Measurements from ENCODE around the gene CDH24. TPM values are rescaled to one million over a fixed set of nuclear protein-coding genes. Genes with fewer than 3 reads are reported as not detected.

Gene CDH24
- total and polyA plus RNA-seq, 10 of the 15 experiments (the other 5 are each of a cell fraction or from before 2014, with no cell fraction given): 0.10 to 1.5 (median 0.45) TPM; not detected in 2

DNA sequence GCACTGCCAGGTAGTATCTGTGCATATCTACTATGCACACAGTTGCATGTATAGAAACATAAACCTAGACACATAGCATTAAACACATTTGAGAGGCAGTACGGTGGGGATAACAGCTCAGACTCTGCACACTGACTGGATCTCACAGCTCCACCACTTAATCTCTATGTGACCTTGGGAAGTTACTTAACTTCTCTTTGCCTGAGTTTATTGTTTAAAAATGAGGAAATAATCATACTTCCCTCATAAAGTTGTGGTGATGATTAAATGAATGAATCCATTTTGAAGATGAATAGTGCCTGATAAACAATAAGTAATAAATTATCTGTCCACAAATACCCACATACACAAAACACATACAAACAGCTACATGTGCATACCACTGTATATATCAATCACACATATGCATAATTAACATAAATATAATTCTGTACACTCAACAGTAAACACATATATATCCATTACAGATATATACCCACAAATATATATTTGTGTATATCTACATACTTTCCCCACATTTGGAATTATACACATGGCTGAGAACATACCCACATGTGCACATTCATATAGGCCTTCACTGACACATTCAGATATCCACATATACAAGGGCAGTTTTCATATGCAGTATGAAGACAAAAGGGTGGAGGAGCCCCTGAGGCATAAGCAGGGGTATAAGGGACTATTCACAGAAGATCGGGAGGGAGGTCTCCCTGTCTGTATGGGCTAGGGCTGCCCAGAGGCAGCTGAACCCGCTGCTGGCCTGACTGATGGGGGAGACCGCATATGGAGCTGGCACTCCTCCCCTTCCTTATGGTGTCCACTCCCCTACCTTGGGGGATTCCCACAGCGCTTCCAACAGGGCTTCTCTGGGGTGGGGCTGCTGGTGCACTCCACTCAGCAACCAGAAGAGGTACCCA lies 5.9 kb downstream of the CDH24 start:
- intact Hi-C loops (cut with micrococcal nuclease; ENCODE audit: unreplicated experiment) (no loop called here), in situ Hi-C loops (cut with MboI) (loop anchor here (5.0 kb wide), 1 partner anchor 59 kb away; no protein-coding TSS in a partner anchor)
- Histone ChIP-seq H3K36me3 (ENCODE audit: control insufficient read depth in 2 of 2, insufficient read depth in 2 of 2, low read length in 1 of 2) (no peaks in the 10 kb centered on the region), H3K27me3 (replicated peaks in 1 of 2; ENCODE audit: control insufficient read depth in 2 of 2, insufficient read depth in 2 of 2, low read length in 1 of 2) (no peaks in the 10 kb centered on the region), H3K4me1 (ENCODE audit: control insufficient read depth, insufficient read depth, low read length) (peaks cover 6% of the 10 kb centered on the region), H3K79me2 (ENCODE audit: control insufficient read depth, insufficient read depth, low read length) (no peaks in the 10 kb centered on the region), H3K27ac (ENCODE audit: control insufficient read depth, insufficient read depth) (no peak overlapping the region), H3K9ac (ENCODE audit: control insufficient read depth, insufficient read depth, low read length) (no peak overlapping the region), H3K4me3 (no peak overlapping the region), H4K20me1 (ENCODE audit: control insufficient read depth, insufficient read depth) (no peaks in the 10 kb centered on the region), H2AFZ (ENCODE audit: control insufficient read depth, low read depth, low read length) (no peak overlapping the region), H3K9me3 (replicated peaks; ENCODE audit: control insufficient read depth, insufficient read depth, low read length) (no peaks in the 10 kb centered on the region), H3K4me2 (ENCODE audit: control insufficient read depth, insufficient read depth) (no peak overlapping the region)
- SMC1A ChIA-PET (ENCODE audit: uncharacterized antibody, unreplicated experiment): interaction anchor here (1.0 to 6.7 kb wide), 5 partner anchors 18 to 66 kb away, joined by 3 to 77 read pairs (median 4); no protein-coding TSS in a partner anchor
- WGBS (ENCODE audit: insufficient coverage, insufficient replicate concordance, low lambda C conversion rate, missing lambda C conversion rate): 36% methylated on average over 5 of the region's 5 CpGs
- RAD21 ChIA-PET (ENCODE audit: unreplicated experiment): interaction anchor here (0.6 to 10.8 kb wide), 4 partner anchors 57 to 234 kb away, joined by 3 to 224 read pairs (median 11); partner anchors contain the start of gene AJUBA
- FAIRE-seq (no peak), ATAC-seq (no peak), DNase-seq (ENCODE audit: low read depth, low spot score) (no peak)
- CTCF ChIA-PET: interaction anchor here (0.9 to 18.3 kb wide), 6 partner anchors 11 to 122 kb away, joined by 3 to 853 read pairs (median 4); partner anchors contain the start of gene AJUBA
- POLR2A ChIA-PET: interaction anchor here (1.0 to 2.7 kb wide), 2 partner anchors 45 to 55 kb away, joined by 3 to 8 read pairs; no protein-coding TSS in a partner anchor
- no peak for TF ChIP-seq CEBPB (IDR thresholded peaks at IDR 0.05; ENCODE audit: borderline replicate concordance in 1 of 2, low read depth in 2 of 2, low read length in 2 of 2)
- no peak for TF ChIP-seq MYB (IDR thresholded peaks at IDR 0.05; ENCODE audit: borderline replicate concordance, low read depth, low read length)
- no peak for TF ChIP-seq CREM (IDR thresholded peaks at IDR 0.05; ENCODE audit: low read depth)
- no peak for TF ChIP-seq POLR2AphosphoS5 (IDR thresholded peaks at IDR 0.05; ENCODE audit: low read length)
- no peak for TF ChIP-seq SRF (IDR thresholded peaks at IDR 0.05; ENCODE audit: low read depth in 2 of 2, low read length in 2 of 2)
- TF ChIP-seq BCL11A (IDR thresholded peaks at IDR 0.05; ENCODE audit: low read depth, low read length): no peak
- no peak for TF ChIP-seq PAX8 (IDR thresholded peaks at IDR 0.05)
- TF ChIP-seq POLR2AphosphoS2 (IDR thresholded peaks at IDR 0.05; ENCODE audit: low read depth, low read length): no peak
- BruUV-seq (replicated peaks): no TSS peak
